ENCODE data around the gene KRT23. TPM values are rescaled to one million over a fixed set of nuclear protein-coding genes. Genes with fewer than 3 reads are reported as not detected.

KRT23 gene
- total RNA-seq, 1 donor from 2014 or later: 25.9 TPM

DNA sequence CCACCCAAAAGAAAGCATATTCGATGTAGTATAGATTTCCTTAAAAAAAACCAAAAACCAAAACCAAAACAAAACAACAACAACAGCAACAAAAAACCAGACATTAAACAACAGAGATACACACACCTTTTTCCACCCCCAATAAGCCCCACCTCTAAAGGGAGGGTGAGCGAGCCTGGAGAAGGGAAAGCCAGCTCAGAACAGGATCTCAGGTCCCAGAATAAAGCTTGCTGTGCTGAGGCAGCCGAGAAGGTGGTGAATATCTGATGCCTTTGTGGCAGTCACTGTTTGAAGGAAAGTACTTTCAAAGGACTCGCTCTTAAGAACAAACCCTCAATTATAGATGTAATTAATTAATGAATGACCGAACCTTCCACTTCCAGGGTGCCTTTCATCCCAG lies 470 bp downstream of the KRT23 start:
- no peaks in the 10 kb centered on the region for H3K36me3 ChIP-seq (ENCODE audit: control insufficient read depth, insufficient read depth, low read length)
- TF ChIP-seq, protein P1, sequence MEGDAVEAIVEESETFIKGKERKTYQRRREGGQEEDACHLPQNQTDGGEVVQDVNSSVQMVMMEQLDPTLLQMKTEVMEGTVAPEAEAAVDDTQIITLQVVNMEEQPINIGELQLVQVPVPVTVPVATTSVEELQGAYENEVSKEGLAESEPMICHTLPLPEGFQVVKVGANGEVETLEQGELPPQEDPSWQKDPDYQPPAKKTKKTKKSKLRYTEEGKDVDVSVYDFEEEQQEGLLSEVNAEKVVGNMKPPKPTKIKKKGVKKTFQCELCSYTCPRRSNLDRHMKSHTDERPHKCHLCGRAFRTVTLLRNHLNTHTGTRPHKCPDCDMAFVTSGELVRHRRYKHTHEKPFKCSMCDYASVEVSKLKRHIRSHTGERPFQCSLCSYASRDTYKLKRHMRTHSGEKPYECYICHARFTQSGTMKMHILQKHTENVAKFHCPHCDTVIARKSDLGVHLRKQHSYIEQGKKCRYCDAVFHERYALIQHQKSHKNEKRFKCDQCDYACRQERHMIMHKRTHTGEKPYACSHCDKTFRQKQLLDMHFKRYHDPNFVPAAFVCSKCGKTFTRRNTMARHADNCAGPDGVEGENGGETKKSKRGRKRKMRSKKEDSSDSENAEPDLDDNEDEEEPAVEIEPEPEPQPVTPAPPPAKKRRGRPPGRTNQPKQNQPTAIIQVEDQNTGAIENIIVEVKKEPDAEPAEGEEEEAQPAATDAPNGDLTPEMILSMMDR (IDR thresholded peaks at IDR 0.05; ENCODE audit: insufficient read depth, low read length, poor library complexity, severe bottlenecking): no peak
- no peak for DNase-seq (ENCODE audit: low read depth)
- H3K27me3 ChIP-seq (ENCODE audit: control insufficient read depth, insufficient read depth, low read length): no peaks in the 10 kb centered on the region
- no peak overlapping the region for H3K4me3 ChIP-seq (ENCODE audit: low read depth, low read length)

DNA sequence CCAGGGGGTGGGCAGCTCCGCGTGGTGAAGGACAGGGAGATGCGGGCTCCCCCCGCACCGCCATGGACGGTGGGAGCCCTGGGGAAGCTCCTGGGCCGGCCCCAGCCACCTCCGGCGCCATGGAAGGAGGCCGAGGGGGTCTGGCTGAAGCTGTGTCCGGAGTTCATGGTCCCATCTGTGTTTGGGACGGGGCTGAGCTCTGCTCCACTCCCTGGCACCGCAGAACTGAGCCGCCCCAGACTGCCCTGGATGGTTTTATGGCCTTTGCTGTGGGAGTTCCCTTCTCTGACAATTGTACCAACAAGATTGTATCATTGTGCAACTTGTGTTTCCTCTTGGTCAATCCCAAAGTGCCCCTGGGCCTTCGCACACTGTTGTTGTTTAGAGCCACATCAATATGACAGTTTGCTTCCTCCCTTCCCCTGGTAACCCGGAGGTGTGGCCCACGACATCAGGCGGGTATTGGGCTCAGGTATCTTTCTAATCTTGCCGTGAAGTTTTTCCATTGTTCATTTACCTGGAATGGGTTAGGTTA lies 942 bp downstream of the KRT23 start:
- TF ChIP-seq, protein P1 (IDR thresholded peaks at IDR 0.05; ENCODE audit: insufficient read depth, low read length, poor library complexity, severe bottlenecking): no peak
- no peak for DNase-seq (ENCODE audit: low read depth)

DNA sequence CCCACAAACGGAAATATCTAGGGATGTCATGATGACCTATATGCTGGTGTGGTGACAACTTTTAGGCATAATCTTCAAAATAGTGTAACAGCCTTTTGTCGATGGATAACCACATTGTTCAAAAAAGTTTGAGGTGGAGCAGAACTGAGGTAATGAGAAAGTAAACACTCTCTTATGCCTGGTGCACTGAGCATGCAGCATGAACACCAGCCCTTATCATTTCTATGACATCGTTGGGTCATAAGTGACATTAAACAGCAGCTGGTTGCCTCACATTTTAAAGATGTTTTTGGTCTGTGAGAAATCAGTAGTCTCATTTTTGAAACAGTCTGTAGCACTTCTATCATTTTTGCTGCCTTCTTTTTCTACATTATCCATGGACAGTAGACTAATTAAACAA lies 1.8 kb downstream of the KRT23 start:
- Histone ChIP-seq H3K27me3 (ENCODE audit: control insufficient read depth, insufficient read depth, low read length) (no peaks in the 10 kb centered on the region), H3K4me3 (ENCODE audit: low read depth, low read length) (no peak overlapping the region), H3K36me3 (ENCODE audit: control insufficient read depth, insufficient read depth, low read length) (no peaks in the 10 kb centered on the region)
- TF ChIP-seq, protein P1 (IDR thresholded peaks at IDR 0.05; ENCODE audit: insufficient read depth, low read length, poor library complexity, severe bottlenecking): no peak
- no peak for DNase-seq (ENCODE audit: low read depth)

More for the DNA sequence above, 942 bp downstream of the KRT23 start:
- Histone ChIP-seq H3K27me3 (ENCODE audit: control insufficient read depth, insufficient read depth, low read length) (no peaks in the 10 kb centered on the region), H3K36me3 (ENCODE audit: control insufficient read depth, insufficient read depth, low read length) (no peaks in the 10 kb centered on the region), H3K4me3 (ENCODE audit: low read depth, low read length) (no peak overlapping the region)

DNA sequence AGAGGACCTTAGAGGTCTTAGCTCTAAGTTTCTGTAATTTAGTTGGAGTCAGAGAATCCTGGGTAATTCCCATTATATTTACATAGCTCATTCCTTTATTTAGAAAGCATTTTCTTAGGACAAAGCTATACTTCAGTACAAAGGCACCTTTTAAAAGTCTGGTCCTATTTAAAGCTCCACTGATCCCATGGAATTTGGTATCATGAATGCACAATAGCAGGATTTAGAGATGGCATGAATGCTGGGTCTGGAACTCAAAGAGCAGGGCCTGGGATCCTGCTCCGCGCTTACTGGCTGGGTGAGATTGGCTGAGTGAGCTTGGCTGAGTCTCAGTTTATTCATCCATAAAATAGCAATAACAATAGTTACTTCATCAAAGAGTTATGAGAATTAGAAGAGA lies 4.8 kb downstream of the KRT23 start:
- no peaks in the 10 kb centered on the region for H3K36me3 ChIP-seq (ENCODE audit: control insufficient read depth, insufficient read depth, low read length)
- no peak overlapping the region for H3K4me3 ChIP-seq (ENCODE audit: low read depth, low read length)
- DNase-seq (ENCODE audit: low read depth): peak; percentile 79
- TF ChIP-seq, protein P1 (IDR thresholded peaks at IDR 0.05; ENCODE audit: insufficient read depth, low read length, poor library complexity, severe bottlenecking): no peak
- H3K27me3 ChIP-seq (ENCODE audit: control insufficient read depth, insufficient read depth, low read length): no peaks in the 10 kb centered on the region

DNA sequence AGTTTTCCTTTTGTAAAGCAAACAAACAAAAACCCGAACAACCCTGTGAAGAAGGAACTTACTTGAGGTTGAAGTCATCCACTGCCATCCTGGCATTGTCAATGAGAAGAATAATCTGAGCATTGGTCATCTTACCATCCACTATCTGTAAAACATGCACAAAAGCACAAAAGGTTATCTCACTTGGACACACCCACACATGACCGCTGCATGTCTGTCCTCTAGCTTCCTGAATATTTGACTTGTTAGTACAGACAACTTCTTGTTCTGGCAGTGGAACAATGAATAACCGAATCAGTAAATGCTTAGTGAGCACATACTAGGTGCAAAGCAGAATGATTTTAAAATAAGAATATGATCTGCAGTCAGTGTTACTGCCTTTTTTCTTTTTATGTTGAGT lies 6.1 kb downstream of the KRT23 start:
- Histone ChIP-seq H3K36me3 (ENCODE audit: control insufficient read depth, insufficient read depth, low read length) (no peaks in the 10 kb centered on the region), H3K4me3 (ENCODE audit: low read depth, low read length) (no peak overlapping the region), H3K27me3 (ENCODE audit: control insufficient read depth, insufficient read depth, low read length) (no peaks in the 10 kb centered on the region)
- no peak for DNase-seq (ENCODE audit: low read depth)
- TF ChIP-seq, protein P1 (IDR thresholded peaks at IDR 0.05; ENCODE audit: insufficient read depth, low read length, poor library complexity, severe bottlenecking): no peak

DNA sequence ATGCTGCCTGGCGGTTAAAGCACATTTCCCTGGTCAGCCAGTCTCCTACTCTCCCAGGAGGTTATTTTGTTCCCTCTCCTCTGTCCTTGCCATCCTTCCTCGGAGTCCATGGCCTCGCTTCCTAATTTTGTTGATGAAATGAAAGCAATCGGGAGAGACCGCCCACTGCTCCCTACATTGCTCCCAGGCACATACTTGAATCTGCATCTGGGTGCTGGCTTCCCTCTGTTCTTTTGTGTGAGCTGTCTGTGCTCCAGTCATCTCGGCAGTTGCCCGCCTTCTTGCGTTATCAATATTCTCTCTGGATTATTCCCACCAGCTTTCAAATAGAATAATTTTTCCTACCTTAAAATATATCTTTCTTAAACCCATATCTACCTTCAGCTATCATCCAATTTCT lies 11.1 kb downstream of the KRT23 start:
- H3K4me3 ChIP-seq (ENCODE audit: low read depth, low read length): no peak overlapping the region
- H3K36me3 ChIP-seq (ENCODE audit: control insufficient read depth, insufficient read depth, low read length): no peaks in the 10 kb centered on the region
- TF ChIP-seq, protein P1 (IDR thresholded peaks at IDR 0.05; ENCODE audit: insufficient read depth, low read length, poor library complexity, severe bottlenecking): no peak
- no peaks in the 10 kb centered on the region for H3K27me3 ChIP-seq (ENCODE audit: control insufficient read depth, insufficient read depth, low read length)
- DNase-seq (ENCODE audit: low read depth): no peak

Measured in kidney epithelial cell (primary cell).